HG02981 (cell line): ENCODE data around the gene TSPYL2.

Experiments
- ATAC-seq: cut with Tn5 transposase; IDR thresholded peaks from one replicate; pipeline ENCODE4 v1.9.1; 2021; ENCODE audit warnings: mild to moderate bottlenecking, moderate library complexity; ENCODE audit not compliant: unreplicated experiment

TSPYL2 gene

GRCh38 chrX:53116101-53116500 is 33.9 kb downstream of the TSPYL2 start:
- no peak for ATAC-seq

- ATAC-seq: no peak
Measured at GRCh38 chrX:53122013-53122412, 39.8 kb downstream of the TSPYL2 start.

GRCh38 chrX:53125506-53125905 is 43.3 kb downstream of the TSPYL2 start:
- ATAC-seq: no peak

- no peak for ATAC-seq
Measured at GRCh38 chrX:53126377-53126776, 44.2 kb downstream of the TSPYL2 start.

GRCh38 chrX:53128097-53128749 is 46.1 kb downstream of the TSPYL2 start:
- no peak for ATAC-seq

- no peak for ATAC-seq
Measured at GRCh38 chrX:53133400-53133799, 51.2 kb downstream of the TSPYL2 start.

- no peak for ATAC-seq
Measured at GRCh38 chrX:53135581-53135980, 53.4 kb downstream of the TSPYL2 start.
